Sigmoid colon (tissue), 7 donors: ENCODE measurements around the gene TTC38. TPM values are rescaled to one million over a fixed set of nuclear protein-coding genes. Genes with fewer than 3 reads are reported as not detected.
"Not testable (repeated sequence)": the region's sequence is repeated elsewhere in the genome, so short reads cannot be mapped to it uniquely, and the experiment has no call there.

Experiments
- DNase-seq: peaks from one replicate; pipeline ENCODE4 v3.0.0-alpha.2; 2019
- H3K27ac ChIP-seq, 4 donors: fragments of 200-600 bp; sonication (generic); one replicate each; pipeline ENCODE4 v1.5.1; 2016 to 2019; ENCODE audit warnings: mild to moderate bottlenecking in 1 of 4
- H3K27me3 ChIP-seq, 3 donors: fragments of 200-600 bp; sonication (generic); one replicate each; pipeline ENCODE4 v1.5.1; 2019; ENCODE audit warnings: mild to moderate bottlenecking in 1 of 3
- H3K36me3 ChIP-seq, 4 donors: fragments of 200-600 bp; sonication (generic); one replicate each; pipeline ENCODE4 v1.5.1; 2016 to 2019
- H3K4me1 ChIP-seq, 4 donors: fragments of 200-600 bp; sonication (generic); one replicate each; pipeline ENCODE4 v1.5.1; 2017 to 2019
- H3K4me3 ChIP-seq, 4 donors: fragments of 200-600 bp; sonication (generic); one replicate each; pipeline ENCODE4 v1.5.1; 2017 to 2019; ENCODE audit warnings: mild to moderate bottlenecking in 2 of 4, moderate library complexity in 1 of 4
- H3K9me3 ChIP-seq, 4 donors: fragments of 200-600 bp in 3 of 4; sonication (generic) in 3 of 4; one replicate each; pipeline versions ENCODE4 v1.5.1 to v1.6.1; 2013 to 2019
- CTCF ChIP-seq, 4 experiments: fragments of 450-650 bp in 3 of 4; fragments of 200-600 bp in 1 of 4; IDR thresholded peaks; one replicate each; pipeline ENCODE4 v1.5.1; 2016 to 2019; ENCODE audit warnings: antibody characterized with exemption in 4 of 4, mild to moderate bottlenecking in 3 of 4, moderate library complexity in 2 of 4
- EP300 ChIP-seq, 4 donors: sonication (generic); formaldehyde crosslinking; IDR thresholded peaks; one replicate each; pipeline ENCODE4 v1.6.1; 2017; ENCODE audit warnings: antibody characterized with exemption in 4 of 4
- POLR2A ChIP-seq, 2 donors: fragments of 450-650 bp; IDR thresholded peaks; one replicate each; pipeline ENCODE4 v1.6.1; 2016; ENCODE audit warnings: antibody characterized with exemption in 2 of 2, mild to moderate bottlenecking in 2 of 2, moderate library complexity in 2 of 2
- POLR2AphosphoS5 ChIP-seq, 4 donors: sonication (generic); formaldehyde crosslinking; IDR thresholded peaks; one replicate each; pipeline ENCODE4 v1.6.1; 2017; ENCODE audit warnings: antibody characterized with exemption in 4 of 4
- WGBS, 2 donors: extraction: QIAGEN DNeasy Blood & Tissue Kit; methylation state at CpG; one replicate each; pipeline ENCODE4 v1.1.7; 2013; 5-methylcytosine and 5-hydroxymethylcytosine counted together
- intact Hi-C: fragments of 100-400 bp; cut with DNase I; formaldehyde crosslinking; loops from one replicate; pipeline ENCODE4 v1.15.1; 2023
- polyA plus RNA-seq, 3 donors: library from polyadenylated mRNA; stranded (reverse); fragments of 200-250 nt; gene quantifications; one replicate each; pipeline ENCODE4 v1.2.3, GENCODE V29; 2013
- total RNA-seq, 4 donors: library from RNA; depleted of rRNA; stranded (reverse); fragments of >200 nt; gene quantifications; one replicate each; pipeline ENCODE4 v1.1.0, GENCODE V29; 2016
- donor health status: healthy with polysubstance abuse.
- donor health status: Bipolar disorder and iron deficiency.
- donor health status: healthy.

The TTC38 gene
- total and polyA plus RNA-seq, 7 donors: 34.6 to 105 (median 56.0) TPM

- no peaks in the 10 kb centered on the region for H3K9me3 ChIP-seq
- H3K4me1 ChIP-seq: peaks cover 0 to 16% (median 14%) of the 10 kb centered on the region in 4 donors
- no peaks in the 10 kb centered on the region for H3K27me3 ChIP-seq
- 51 to 55% methylated on average over 30 of the region's 30 CpGs for WGBS, 2 donors
- peak within 1 kb of the TSS; percentile 9 to 49 (median 38) for H3K4me3 ChIP-seq
- TF ChIP-seq EP300 (IDR thresholded peaks at IDR 0.05): no peak
- TF ChIP-seq POLR2A (IDR thresholded peaks at IDR 0.05): no peak
- TF ChIP-seq POLR2AphosphoS5 (IDR thresholded peaks at IDR 0.05): no peak
- DNase-seq: no peak
- H3K27ac ChIP-seq: peak within 1 kb of the TSS in 1 of 4 donors; percentile 15
- intact Hi-C loops: no loop called here
- H3K36me3 ChIP-seq: no peaks in the 10 kb centered on the region
These were observed 4.6 kb upstream of the TTC38 start, which contains the start of gene PKDREJ for GRCh38 chr22:46263216-46263590. Gene PKDREJ, minus strand, starts transcription at chr22:46263343. Its CDS starts 21 bp downstream, at chr22:46263322.

DNA sequence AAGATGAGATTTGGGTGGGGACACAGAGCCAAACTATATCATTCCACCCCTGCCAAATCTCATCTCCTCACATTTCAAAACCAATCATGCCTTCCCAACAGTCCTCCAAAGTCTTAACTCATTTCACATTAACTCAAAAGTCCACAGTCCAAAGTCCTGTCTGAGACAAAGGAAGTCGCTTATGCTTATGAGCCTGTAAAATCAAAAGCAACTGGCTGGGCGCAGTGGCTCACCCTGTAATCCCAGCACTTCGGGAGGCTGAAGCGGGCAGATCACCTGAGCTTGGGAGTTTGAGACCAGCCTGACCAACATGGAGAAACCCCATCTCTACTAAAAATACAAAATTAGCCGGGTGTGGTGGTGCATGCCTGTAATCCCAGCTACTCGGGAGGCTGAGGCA lies 3.3 kb upstream of the TTC38 start:
- H3K27ac ChIP-seq, H3K4me3 ChIP-seq, intact Hi-C loops, H3K27me3 ChIP-seq, DNase-seq, H3K9me3 ChIP-seq, H3K36me3 ChIP-seq: not testable (repeated sequence)
- WGBS, 2 donors: 20 to 75% methylated on average over 6 of the region's 6 CpGs
- H3K4me1 ChIP-seq: peaks cover 0 to 27% (median 25%) of the 10 kb centered on the region in 4 donors

- peaks cover 0 to 35% (median 26%) of the 10 kb centered on the region in 4 donors for H3K4me1 ChIP-seq
- DNase-seq: not testable (repeated sequence)
- WGBS, 2 donors: 90 to 94% methylated on average over 4 of the region's 4 CpGs
These were observed 2.2 kb upstream of the TTC38 start for GRCh38 chr22:46265627-46266026.

DNA sequence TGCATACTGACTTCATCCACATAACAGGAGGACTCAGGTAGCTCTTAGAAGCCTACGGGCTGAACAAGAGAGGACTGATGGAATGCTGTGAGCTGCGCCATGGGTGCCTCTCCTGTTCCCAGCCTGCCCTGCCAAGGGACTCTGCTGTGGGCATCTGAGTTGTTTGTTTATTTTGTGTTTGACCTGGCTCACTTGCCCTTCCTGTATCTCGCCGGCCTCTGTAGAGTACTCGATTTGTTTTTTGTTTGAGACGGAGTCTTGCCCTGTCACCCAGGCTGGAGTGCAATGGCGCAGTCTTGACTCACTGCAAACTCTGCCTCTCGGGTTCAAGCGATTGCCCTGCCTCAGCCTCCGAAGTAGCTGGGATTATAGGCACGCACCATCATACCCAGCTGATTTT lies 1.8 kb downstream of the TTC38 start:
- no peak for TF ChIP-seq CTCF (IDR thresholded peaks at IDR 0.05)
- TF ChIP-seq POLR2AphosphoS5 (IDR thresholded peaks at IDR 0.05): no peak
- no peak for TF ChIP-seq POLR2A (IDR thresholded peaks at IDR 0.05)
- TF ChIP-seq EP300 (IDR thresholded peaks at IDR 0.05): no peak
- Histone ChIP-seq H3K4me1 (peaks cover 0 to 30% (median 19%) of the 10 kb centered on the region in 4 donors), H3K9me3 (no peaks in the 10 kb centered on the region), H3K4me3 (no peak overlapping the region), H3K36me3 (peaks cover 7 to 46% (median 19%) of the 10 kb centered on the region in 4 donors), H3K27me3 (no peaks in the 10 kb centered on the region), H3K27ac (no peak overlapping the region)
- DNase-seq: no peak
- 62 to 85% methylated on average over 11 of the region's 11 CpGs for WGBS, 2 donors
- intact Hi-C loops: loop anchor here (2.0 kb wide), 1 partner anchor 25 kb away; no protein-coding TSS in a partner anchor

More at GRCh38 chr22:46265627-46266026, 2.2 kb upstream of the TTC38 start:
- not testable (repeated sequence) for H3K27me3 ChIP-seq, H3K9me3 ChIP-seq, H3K27ac ChIP-seq, H3K4me3 ChIP-seq
- intact Hi-C loops: loop anchor here (2.0 kb wide), 1 partner anchor 15 kb away; the partner anchor contains the start of gene CDPF1
- peaks cover 0 to 16% (median 0%) of the 10 kb centered on the region in 4 donors for H3K36me3 ChIP-seq

DNA sequence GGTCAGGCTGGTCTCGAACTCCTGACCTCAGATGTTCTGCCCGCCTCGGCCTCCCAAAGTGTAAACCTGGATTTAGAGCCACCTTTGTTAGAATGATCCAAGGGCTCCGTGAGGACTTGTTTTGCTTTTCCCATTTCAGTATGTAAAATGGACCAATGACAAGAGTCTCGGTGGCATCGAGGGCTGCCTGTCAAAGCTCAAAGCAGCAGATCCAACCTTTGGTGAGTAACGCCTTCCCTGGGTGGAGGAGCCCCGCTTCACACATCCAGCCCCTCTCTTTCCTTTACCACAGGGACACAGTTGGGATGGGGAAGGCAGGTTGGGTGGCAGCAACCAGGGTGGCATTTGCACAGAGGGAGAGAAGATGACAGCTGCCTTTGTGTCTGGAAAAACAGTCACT lies 4.4 kb downstream of the TTC38 start:
- intact Hi-C loops: no loop called here
- H3K36me3 ChIP-seq: peaks cover 12 to 70% (median 34%) of the 10 kb centered on the region in 4 donors
- no peak overlapping the region for H3K27ac ChIP-seq
- WGBS, 2 donors: 95% methylated on average over 8 of the region's 8 CpGs
- DNase-seq: no peak
- peaks cover 0 to 23% (median 14%) of the 10 kb centered on the region in 4 donors for H3K4me1 ChIP-seq
- H3K4me3 ChIP-seq: no peak overlapping the region
- H3K27me3 ChIP-seq: no peaks in the 10 kb centered on the region
- TF ChIP-seq POLR2A (IDR thresholded peaks at IDR 0.05) (no peak), EP300 (IDR thresholded peaks at IDR 0.05) (no peak), CTCF (IDR thresholded peaks at IDR 0.05) (no peak), POLR2AphosphoS5 (IDR thresholded peaks at IDR 0.05) (no peak)
- H3K9me3 ChIP-seq: no peaks in the 10 kb centered on the region

- Histone ChIP-seq H3K36me3 (peaks cover 12 to 77% (median 38%) of the 10 kb centered on the region in 4 donors), H3K27me3 (no peaks in the 10 kb centered on the region), H3K4me3 (no peak overlapping the region), H3K27ac (no peak overlapping the region), H3K9me3 (no peaks in the 10 kb centered on the region), H3K4me1 (peaks cover 0 to 22% (median 11%) of the 10 kb centered on the region in 4 donors)
- no peak for TF ChIP-seq EP300 (IDR thresholded peaks at IDR 0.05)
- no peak for TF ChIP-seq CTCF (IDR thresholded peaks at IDR 0.05)
- TF ChIP-seq POLR2AphosphoS5 (IDR thresholded peaks at IDR 0.05): no peak
- TF ChIP-seq POLR2A (IDR thresholded peaks at IDR 0.05): no peak
- 95 to 96% methylated on average over 12 of the region's 12 CpGs for WGBS, 2 donors
- DNase-seq: no peak
- intact Hi-C loops: no loop called here
These were observed 5.1 kb downstream of the TTC38 start for GRCh38 chr22:46272762-46273431.
